Stimulated activated CD8-positive, alpha-beta memory T cell treated with anti-CD3 and anti-CD28 coated beads, Interleukin-4, amount 100 ng/mL, for 1 hour (primary cell): ENCODE data around the gene COX5A.
"Not testable (repeated sequence)": the region's sequence is repeated elsewhere in the genome, so short reads cannot be mapped to it uniquely, and the experiment has no call there.

ENCODE experiments used
- DNase-seq, 2 donors: peaks; one replicate each; pipeline ENCODE4 v3.0.0-alpha.2; 2020; ENCODE audit warnings: low read depth in 2 of 2, low spot score in 1 of 2

The COX5A gene

DNA sequence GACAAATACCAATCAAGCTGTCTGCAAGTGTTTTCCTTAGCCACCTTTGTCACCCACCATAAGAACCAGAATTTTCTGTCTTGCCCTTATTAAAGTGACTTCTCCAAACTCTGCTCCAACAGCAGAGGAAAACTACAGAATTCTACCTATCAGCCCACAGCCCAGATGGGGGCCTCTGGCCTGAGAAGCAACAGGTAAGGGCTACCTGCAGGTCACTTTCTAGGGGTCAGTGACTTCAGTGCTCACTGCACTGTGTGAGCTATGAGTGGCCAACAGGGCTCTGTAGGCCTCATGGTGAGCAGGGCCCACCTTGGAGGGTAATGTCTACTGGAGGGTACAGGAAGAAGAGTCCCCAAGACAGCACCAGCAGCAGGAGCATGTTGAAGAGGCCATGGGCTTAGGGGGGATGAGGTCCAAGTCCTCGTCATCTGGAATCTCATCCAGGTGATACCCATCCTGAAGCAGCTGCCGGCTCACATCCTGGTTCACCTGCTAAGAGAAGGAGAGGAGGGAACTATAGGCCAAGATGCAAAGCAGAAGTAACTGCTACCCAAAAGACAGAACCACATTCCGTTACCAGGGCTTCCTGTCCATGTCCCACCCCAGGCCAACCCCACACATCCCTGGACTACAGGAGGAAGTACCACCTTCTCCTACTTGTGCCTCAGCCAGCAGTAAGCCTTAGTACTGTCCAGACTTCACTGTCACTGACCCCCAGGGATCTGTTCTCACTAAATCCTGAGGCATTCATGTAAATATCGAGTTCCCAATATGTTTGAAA is 35.4 kb downstream of the COX5A start:
- no peak for DNase-seq

DNA sequence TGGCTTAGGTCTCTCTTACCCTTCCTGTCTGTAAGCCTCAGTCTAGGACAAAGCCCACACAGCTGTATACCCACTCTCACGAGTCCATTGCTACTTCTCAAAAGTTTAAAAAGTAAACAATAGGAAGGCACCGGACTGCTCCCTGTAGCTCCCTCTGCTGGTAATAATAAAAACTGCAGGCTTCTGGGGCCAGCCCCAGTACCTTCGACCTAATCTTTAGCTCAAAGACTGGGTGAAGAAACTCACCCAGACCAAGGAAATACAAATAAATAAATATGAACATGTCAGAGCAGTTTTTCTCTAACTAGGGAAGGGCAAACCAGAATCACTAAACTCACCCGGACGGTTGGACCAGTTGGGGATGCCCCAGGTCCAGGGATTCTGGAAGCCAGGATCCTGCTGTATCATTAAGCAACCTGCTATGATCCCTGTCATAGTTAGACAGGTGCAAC is 36.2 kb downstream of the COX5A start:
- DNase-seq: peak; percentile 24 to 37

GRCh38 chr15:74897300-74897701 is 40.6 kb downstream of the COX5A start:
- no peak for DNase-seq

- DNase-seq: no peak
These were observed 41.6 kb downstream of the COX5A start for GRCh38 chr15:74896316-74896715.

DNA sequence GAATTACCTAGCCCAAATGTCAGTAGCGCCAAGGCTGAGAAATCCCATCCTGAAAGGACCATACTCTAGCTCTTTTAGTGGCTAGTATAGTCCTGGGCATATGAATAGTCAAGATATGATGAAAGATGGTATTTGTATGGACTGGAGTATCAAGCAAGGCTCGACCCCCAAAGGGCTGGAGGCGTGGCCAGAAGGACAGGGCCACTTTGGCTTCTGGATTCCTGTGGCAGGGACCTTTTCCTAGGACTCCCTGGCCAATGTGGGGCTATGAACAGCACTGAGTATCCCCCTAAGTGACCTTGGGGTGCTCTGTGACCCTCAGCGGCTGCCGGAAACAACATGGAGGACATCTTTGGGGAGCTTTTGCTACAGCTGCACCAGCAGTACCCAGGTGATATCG is 42.0 kb downstream of the COX5A start:
- no peak for DNase-seq

GRCh38 chr15:74894383-74894782 is 43.5 kb downstream of the COX5A start:
- not testable (repeated sequence) for DNase-seq

GRCh38 chr15:74893627-74894026 is 44.2 kb downstream of the COX5A start:
- DNase-seq: no peak

GRCh38 chr15:74892931-74893330 is 44.9 kb downstream of the COX5A start:
- no peak for DNase-seq

DNA sequence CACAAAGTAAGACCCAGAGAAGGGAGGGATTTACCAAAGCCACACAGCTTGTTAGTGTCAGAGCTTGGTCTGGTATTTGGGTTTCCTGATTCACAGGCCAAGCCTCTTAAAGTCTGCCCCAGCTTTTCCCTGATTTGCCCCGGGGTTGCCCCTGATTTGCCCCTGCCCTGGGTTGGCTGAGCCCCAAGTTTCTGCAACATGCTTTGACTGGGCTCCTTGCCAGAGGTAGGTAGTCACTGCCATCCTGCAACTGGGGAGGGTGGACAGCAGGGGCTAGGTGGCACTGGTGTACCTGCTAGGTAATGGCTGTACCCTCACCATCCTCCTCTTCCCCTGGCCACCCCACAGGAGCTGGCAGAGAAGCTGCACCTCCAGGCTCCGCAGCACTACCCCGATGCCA is 45.6 kb downstream of the COX5A start:
- no peak for DNase-seq

DNA sequence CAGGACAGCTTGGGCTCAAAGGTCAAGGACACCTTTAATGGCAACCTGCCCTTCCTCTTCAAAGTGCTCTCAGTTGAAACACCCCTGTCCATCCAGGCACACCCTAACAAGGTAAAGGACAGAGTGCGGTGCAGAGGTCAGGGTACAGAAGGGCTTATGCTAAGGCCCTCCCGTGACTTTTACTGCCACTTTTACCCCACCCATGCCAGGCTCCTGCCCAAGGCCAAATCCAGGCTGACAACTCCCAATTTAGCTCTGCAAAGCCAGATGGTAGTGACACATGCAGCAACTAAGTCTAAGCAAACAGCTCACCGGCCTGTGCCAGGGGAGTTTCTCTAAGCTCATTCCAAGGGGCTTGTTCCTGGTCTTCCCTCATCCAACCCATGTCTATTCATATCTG is 46.4 kb downstream of the COX5A start:
- no peak for DNase-seq

GRCh38 chr15:74890665-74890960 is 47.3 kb downstream of the COX5A start:
- DNase-seq: no peak

- peak; percentile 62 to 68 for DNase-seq
These were observed 47.8 kb downstream of the COX5A start, which contains the start of gene MPI for GRCh38 chr15:74889883-74890664. MPI (plus strand) TSS chr15:74890042; CDS start chr15:74890074, 32 bp downstream.

DNA sequence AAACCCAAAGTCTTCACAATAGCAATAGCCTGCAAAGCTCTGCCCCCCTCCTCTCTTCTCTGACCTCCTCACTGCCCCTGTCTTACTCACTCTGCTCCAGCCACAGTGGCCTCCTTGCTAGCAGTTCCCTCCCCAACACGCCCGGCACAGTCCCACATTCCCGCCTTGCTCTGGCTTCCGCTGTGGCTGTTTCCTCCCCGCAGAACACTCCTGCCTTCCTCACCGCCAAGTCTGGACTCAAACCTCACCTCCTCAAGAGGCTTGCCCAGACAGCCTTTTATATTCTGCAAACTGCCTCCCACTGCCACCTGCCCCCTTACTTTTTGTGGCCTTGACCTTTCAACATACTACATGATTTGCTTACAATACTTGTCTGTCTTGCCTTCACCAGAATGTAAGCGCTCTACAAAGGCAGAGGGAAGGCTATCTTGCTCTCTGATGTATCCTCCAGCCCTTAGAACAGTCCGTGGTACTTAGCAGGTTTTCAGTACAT is 48.4 kb downstream of the COX5A start:
- DNase-seq: no peak

DNA sequence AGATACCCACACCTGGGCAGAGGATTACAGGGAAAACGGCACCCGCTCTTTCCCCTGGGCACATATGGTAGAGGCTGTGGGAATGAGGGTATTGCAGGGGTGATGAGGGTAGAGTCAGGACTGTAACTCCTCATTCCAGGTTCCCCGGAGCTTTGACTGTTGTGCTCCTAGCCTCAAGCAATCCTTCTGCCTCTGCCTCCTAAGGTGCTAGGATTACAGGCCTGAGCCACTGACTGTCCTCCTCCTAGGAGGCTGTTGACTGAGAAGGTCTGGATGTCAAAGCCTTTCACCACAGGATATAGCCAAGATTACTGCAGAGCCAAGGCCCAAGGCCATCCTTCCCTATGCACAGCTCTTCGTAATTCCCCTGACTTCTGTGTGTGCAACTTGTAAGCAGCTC is 49.2 kb downstream of the COX5A start:
- no peak for DNase-seq

DNA sequence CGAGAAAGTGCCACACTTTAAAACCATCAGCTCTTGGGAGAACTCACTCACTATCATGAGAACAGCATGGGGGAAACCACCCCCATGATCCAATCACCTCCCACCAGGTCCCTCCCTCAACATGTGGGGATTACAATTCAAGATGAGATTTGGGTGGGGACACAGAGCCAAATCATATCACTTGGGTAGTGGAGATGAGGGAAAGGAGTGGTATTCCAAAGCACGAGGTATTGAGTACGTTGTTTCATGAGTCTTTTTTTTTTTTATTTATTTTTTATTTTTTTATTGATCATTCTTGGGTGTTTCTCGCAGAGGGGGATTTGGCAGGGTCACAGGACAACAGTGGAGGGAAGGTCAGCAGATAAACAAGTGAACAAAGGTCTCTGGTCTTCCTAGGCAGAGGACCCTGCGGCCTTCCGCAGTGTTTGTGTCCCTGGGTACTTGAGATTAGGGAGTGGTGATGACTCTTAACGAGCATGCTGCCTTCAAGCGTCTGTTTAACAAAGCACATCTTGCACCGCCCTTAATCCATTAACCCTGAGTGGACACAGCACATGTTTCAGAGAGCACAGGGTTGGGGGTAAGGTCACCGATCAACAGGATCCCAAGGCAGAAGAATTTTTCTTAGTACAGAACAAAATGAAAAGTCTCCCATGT is 50.2 kb downstream of the COX5A start:
- DNase-seq: not testable (repeated sequence)

DNA sequence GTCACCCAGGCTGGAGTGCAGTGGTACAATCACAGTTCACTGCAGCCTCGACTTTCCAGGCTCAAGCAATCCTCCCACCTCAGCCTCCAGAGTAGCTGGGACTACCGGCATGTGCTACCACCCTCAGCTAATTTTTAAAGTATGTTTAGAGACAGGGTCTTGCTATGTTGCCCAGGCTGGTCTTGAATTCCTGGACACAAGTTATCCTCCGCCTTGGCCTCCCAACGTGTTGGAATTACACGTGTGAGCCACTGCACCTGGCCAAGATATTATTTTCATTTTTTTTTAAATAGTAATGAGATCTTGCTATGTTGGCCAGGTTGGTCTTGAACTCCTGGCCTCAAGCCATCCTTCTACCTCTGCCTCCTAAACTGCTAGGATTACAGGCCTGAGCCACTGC is 52.4 kb downstream of the COX5A start:
- DNase-seq: no peak

DNA sequence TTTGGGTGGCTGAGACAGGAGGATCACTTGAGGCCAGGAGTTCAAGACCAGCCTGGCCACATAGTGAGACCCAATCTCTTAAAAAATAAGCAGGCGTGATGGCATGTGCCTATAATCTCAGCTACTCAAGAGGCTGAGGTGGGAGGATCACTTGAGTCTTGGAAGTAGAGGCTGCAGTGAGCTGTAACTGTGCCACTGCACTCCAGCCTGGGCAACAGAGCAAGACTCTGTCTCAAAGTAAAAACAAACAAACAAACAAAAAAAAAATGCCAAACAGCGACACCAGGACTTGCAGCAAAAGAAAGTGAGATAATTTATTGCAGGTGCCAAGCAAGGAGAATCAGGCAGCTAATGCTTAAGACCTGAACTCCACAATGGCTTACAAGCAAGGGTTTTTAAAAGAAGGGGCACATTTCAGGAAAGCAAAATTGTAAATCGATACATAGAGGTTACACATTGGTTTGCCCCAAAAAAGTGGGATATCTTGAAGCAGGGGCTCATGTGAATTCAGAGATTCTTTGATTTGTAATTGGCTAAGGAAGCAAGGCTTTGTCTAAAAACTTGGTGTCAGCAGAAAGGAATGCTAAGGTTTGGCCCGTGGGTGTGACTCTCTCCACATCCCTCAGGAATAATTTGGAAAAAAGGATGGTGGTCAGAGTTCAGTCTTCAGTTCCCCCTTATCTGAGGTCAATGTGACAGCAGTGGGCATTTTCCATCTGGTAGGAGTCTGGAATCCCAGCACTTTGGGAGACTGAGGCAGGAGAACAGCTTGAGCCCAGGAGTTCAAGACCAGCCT is 53.2 kb downstream of the COX5A start:
- DNase-seq: no peak

GRCh38 chr15:74882528-74882927 is 55.3 kb downstream of the COX5A start:
- no peak for DNase-seq

DNA sequence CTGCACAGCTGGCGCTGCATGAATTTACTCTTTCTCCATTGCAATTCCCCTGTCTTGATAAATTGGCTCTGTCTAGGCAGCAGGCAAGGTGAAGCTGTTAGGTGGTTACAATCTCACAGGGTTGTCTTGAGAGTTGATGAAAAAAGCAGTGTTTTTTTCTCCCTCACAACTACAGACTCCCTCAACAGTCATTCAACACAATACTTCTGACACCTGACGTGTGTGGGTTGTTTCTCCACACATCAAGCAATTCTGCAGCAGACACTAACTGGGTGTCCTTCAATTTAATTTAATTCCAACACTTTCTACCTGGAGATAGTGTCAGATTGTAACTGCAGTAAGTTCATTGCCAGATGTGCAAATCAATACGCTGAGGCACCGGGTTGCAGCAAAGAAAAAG is 59.6 kb downstream of the COX5A start:
- no peak for DNase-seq

GRCh38 chr15:74873756-74874424 is 64.0 kb downstream of the COX5A start:
- DNase-seq: no peak
